NCI-H2107 (cell line): ENCODE results near the gene BMPR1A.
"Not testable (repeated sequence)": the region's sequence is repeated elsewhere in the genome, so short reads cannot be mapped to it uniquely, and the experiment has no call there.

Experiments
- DNase-seq: peaks from one replicate; lab custom pipeline; 2025; lab: John Stamatoyannopoulos, UW

Gene BMPR1A

GRCh38 chr10:86969421-86970041 lies 213.1 kb downstream of the BMPR1A start:
- DNase-seq = no peak

- DNase-seq = no peak
These were observed 214.0 kb downstream of the BMPR1A start for GRCh38 chr10:86970162-86970981.

- no peak for DNase-seq
These were observed 214.5 kb downstream of the BMPR1A start for GRCh38 chr10:86970982-86971231.

- no peak for DNase-seq
These were observed 215.0 kb downstream of the BMPR1A start for GRCh38 chr10:86971232-86971991.

- DNase-seq = no peak
These were observed 216.4 kb downstream of the BMPR1A start for GRCh38 chr10:86972613-86973380.

GRCh38 chr10:86974484-86974883 lies 218.1 kb downstream of the BMPR1A start:
- no peak for DNase-seq

- no peak for DNase-seq
These were observed 220.1 kb downstream of the BMPR1A start for GRCh38 chr10:86976362-86977056.

GRCh38 chr10:86978457-86978856 lies 222.0 kb downstream of the BMPR1A start:
- DNase-seq = not testable (repeated sequence)

- no peak for DNase-seq
These were observed 222.9 kb downstream of the BMPR1A start for GRCh38 chr10:86979296-86979818.

- no peak for DNase-seq
These were observed 223.6 kb downstream of the BMPR1A start for GRCh38 chr10:86979977-86980448.

GRCh38 chr10:86981020-86981419 lies 224.6 kb downstream of the BMPR1A start:
- not testable (repeated sequence) for DNase-seq

- DNase-seq = no peak
These were observed 225.3 kb downstream of the BMPR1A start for GRCh38 chr10:86981716-86982115.
